Omental fat pad (tissue), 4 donors: Measurements from ENCODE around the gene FGF6. TPM values are rescaled to one million over a fixed set of nuclear protein-coding genes. Genes with fewer than 3 reads are reported as not detected.

Source experiments
- ATAC-seq: fragments of 150-250 bp; one replicate; pipeline ENCODE4 v1.9.1; 2016; ENCODE audit warnings: mild to moderate bottlenecking, moderate library complexity; ENCODE audit not compliant: low FRiP score
- DNase-seq: peaks from one replicate; pipeline ENCODE4 v3.0.0-alpha.2; 2019; ENCODE audit warnings: low spot score
- total RNA-seq, 4 donors: library from RNA; depleted of rRNA; stranded (reverse); fragments of >200 nt; gene quantifications; one replicate each; pipeline ENCODE4 v1.1.0, GENCODE V29; 2016
- TF ChIP-seq, protein P1 (sequence below), 3 donors: fragments of 450-650 bp; IDR thresholded peaks; one replicate each; pipeline ENCODE4 v1.5.1; 2016 to 2017; ENCODE audit warnings: antibody characterized with exemption in 3 of 3, mild to moderate bottlenecking in 3 of 3, moderate library complexity in 2 of 3

Gene FGF6
- total RNA-seq, 4 donors from 2014 or later = not detected

DNA sequence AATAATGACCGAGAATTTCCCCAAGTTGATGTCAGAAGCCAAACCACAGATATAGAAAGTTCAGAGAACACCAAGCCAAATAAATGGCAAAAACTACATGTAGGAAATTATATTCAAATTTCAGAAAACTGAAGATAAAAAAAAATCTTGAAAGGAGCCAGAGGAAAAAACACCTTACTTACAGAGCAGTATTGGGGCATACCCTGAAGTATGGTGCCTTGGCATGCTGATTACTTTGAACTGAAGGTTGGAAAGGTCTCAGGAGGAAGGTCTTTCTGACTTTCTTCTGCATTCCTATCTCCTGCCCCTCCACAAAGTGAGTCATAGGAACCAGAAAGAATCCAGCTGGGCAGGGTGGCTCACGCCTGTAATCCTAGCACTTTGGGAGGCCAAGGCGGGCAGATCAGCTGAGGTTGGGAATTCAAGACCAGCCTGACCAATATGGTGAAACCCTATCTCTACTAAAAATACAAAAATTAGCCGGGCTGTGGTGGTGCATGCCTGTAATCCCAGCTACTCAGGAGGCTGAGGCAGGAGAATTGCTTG lies 8.8 kb upstream of the FGF6 start:
- DNase-seq (no peak), ATAC-seq (no peak)
- TF ChIP-seq, protein P1, sequence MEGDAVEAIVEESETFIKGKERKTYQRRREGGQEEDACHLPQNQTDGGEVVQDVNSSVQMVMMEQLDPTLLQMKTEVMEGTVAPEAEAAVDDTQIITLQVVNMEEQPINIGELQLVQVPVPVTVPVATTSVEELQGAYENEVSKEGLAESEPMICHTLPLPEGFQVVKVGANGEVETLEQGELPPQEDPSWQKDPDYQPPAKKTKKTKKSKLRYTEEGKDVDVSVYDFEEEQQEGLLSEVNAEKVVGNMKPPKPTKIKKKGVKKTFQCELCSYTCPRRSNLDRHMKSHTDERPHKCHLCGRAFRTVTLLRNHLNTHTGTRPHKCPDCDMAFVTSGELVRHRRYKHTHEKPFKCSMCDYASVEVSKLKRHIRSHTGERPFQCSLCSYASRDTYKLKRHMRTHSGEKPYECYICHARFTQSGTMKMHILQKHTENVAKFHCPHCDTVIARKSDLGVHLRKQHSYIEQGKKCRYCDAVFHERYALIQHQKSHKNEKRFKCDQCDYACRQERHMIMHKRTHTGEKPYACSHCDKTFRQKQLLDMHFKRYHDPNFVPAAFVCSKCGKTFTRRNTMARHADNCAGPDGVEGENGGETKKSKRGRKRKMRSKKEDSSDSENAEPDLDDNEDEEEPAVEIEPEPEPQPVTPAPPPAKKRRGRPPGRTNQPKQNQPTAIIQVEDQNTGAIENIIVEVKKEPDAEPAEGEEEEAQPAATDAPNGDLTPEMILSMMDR (IDR thresholded peaks at IDR 0.05) = no peak

DNA sequence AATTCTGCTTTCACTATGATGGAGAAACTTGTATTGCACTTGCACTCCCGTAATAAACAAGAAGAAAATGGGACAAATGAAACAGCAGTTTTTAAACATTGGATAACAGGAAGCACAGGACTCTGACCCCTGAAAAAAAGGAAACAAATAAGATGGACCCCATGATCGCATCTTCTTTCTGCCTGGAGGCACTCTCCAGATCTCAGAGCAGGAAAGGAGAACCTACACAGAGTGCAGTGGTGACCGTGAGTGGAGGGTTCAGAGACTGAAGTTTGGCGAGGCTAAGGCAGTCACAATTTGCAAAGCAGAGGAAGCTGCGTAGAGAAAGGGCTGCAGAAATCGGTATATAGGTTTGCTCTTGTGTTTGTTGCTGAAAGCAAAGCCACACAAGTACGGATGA lies 6.1 kb upstream of the FGF6 start:
- ATAC-seq (no peak), DNase-seq (no peak)
- TF ChIP-seq, protein P1 (IDR thresholded peaks at IDR 0.05) = no peak

DNA sequence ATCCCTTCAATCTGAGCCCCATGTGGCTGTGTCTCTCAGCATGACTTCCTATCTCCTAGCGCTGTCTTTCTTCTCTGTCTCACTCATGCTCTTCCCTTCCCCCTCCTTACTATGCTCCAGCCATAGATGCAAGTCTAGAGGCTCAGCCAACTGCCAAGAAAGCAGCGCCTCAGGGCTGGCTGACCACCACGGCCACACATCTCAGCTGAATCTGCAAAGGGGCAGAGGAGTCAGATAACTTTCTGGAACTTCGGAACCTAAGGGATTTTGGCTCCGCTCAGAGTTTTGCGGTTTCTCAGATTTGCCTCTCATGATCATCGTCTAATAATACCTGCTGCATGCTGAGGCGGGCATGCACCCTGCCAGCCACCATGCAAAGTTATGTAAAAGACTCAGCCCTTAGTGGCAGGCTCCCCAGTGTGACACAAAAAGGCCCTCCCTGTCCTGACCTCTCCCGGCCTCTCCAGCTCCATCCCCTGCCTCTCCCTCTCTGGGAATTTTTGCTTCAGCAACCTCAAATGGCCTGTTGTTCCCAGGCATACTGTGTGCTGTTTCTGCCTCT lies 5.0 kb upstream of the FGF6 start:
- TF ChIP-seq, protein P1 (IDR thresholded peaks at IDR 0.05) = no peak

DNA sequence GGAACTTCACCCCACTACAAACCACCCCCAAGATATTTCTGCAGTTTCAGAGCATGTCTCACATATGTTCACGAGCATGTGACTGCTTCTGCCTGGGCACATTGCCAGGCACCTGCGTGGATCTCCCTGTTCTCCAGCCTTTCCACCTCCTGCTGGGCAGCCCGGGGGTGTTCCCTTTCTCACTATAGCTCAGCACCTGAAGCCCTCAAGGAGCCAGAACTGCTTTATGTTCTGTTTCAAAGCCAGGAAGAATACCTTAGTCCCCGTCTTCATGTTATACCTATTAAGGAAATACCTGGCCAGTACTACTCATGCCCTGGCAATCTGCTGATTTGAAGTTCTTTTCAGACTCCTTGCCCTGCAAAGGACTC lies 4.2 kb upstream of the FGF6 start:
- ATAC-seq (no peak), DNase-seq (no peak)
- TF ChIP-seq, protein P1 (IDR thresholded peaks at IDR 0.05) = no peak

More for the DNA sequence above, 5.0 kb upstream of the FGF6 start:
- DNase-seq (no peak), ATAC-seq (no peak)

DNA sequence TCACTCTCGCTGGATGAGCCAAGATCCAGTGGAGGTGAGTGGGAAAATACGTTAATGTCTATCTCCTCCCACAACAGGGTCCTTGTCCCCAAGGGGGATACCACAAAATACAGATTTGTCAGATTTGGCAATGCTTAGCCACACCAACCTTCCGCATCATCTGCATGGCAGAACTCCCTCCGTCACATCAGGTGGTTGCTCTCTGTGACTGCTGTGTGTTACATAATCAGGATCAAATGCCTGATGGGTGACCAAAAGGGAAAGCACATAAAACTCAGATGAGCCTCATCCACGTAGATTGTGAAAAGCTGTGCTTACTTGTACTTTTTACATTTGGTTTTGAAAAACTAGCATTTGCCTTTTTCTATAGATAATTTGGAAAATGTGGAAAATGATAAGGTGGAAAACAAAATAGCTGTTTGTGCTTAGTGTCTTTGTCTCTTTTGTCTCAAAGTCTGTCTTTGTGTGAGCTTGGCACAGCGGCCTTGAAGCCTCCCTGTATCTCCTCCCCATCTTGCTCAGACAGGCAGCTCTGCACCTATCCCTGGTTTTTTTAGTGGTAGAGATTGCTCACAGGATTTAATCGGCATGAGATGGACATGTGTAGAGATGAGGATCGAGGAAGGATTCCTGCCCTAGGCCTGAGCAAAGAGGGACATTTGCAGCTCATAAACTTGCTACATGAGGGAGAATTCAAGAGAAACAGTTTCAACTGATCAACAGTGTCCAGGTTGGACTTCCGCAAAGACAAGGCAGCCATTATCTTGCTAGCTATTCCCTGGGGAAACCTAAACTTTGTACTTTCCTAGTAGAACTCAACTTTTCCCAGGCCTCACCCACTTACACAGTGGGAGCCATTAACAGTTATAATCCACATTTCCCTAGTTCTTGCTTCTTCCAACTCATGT lies 3.6 kb upstream of the FGF6 start:
- ATAC-seq (no peak), DNase-seq (no peak)
- TF ChIP-seq, protein P1 (IDR thresholded peaks at IDR 0.05) = no peak

DNA sequence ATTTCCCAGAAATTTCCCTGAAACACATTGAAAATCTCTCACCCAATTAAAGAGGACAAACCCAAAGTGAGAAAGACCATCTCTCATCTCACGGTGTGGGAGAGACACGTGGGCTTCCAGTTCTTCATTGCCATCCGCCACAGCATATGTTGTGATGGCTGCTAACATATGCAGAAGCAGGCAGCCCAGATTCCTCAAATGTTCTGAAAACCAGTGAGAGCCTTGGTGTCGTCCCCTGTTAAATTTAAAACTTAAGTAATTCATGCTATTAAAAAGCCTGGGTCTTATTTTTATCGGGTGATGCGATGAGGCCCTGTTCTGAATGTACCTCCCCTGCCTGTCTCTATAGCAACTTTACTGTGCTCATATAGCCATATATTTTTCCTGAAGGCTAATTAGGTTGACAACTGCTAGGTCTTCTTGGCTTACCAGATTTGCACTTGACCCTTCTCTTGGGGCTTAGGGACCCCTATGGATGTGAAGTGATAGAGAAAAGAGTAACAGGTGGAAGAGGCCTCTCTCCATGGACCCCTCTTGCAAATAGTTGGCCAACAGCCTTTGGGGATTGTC lies 2.8 kb upstream of the FGF6 start:
- ATAC-seq (no peak), DNase-seq (no peak)
- TF ChIP-seq, protein P1 (IDR thresholded peaks at IDR 0.05) = no peak
